NB4 (cell line): ENCODE data around the gene RAB3IL1.

Experiments used
- TF ChIP-seq, protein P1 (sequence below): IDR thresholded peaks from one replicate; pipeline ENCODE4 v1.5.1; 2012; ENCODE audit warnings: low read depth, low read length
- TF ChIP-seq, protein P2 (sequence below): IDR thresholded peaks from 2 replicates; pipeline ENCODE4 v1.6.1; 2011; ENCODE audit warnings: low read depth, low read length

GRCh38 chr11:61926235-61926634, 8.9 kb upstream of the RAB3IL1 start:
- TF ChIP-seq, protein P1, sequence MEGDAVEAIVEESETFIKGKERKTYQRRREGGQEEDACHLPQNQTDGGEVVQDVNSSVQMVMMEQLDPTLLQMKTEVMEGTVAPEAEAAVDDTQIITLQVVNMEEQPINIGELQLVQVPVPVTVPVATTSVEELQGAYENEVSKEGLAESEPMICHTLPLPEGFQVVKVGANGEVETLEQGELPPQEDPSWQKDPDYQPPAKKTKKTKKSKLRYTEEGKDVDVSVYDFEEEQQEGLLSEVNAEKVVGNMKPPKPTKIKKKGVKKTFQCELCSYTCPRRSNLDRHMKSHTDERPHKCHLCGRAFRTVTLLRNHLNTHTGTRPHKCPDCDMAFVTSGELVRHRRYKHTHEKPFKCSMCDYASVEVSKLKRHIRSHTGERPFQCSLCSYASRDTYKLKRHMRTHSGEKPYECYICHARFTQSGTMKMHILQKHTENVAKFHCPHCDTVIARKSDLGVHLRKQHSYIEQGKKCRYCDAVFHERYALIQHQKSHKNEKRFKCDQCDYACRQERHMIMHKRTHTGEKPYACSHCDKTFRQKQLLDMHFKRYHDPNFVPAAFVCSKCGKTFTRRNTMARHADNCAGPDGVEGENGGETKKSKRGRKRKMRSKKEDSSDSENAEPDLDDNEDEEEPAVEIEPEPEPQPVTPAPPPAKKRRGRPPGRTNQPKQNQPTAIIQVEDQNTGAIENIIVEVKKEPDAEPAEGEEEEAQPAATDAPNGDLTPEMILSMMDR: no peak
- TF ChIP-seq, protein P2, sequence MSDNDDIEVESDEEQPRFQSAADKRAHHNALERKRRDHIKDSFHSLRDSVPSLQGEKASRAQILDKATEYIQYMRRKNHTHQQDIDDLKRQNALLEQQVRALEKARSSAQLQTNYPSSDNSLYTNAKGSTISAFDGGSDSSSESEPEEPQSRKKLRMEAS: no peak
